IPS-11a (cell line): ENCODE results near the gene AACS.
"Not testable (repeated sequence)": the region's sequence is repeated elsewhere in the genome, so short reads cannot be mapped to it uniquely, and the experiment has no call there.

Experiments
- H3K4me3 ChIP-seq: one replicate; pipeline ENCODE4 v1.5.1; 2013; ENCODE audit warnings: low read depth, low read length, control low read depth

The AACS gene

DNA sequence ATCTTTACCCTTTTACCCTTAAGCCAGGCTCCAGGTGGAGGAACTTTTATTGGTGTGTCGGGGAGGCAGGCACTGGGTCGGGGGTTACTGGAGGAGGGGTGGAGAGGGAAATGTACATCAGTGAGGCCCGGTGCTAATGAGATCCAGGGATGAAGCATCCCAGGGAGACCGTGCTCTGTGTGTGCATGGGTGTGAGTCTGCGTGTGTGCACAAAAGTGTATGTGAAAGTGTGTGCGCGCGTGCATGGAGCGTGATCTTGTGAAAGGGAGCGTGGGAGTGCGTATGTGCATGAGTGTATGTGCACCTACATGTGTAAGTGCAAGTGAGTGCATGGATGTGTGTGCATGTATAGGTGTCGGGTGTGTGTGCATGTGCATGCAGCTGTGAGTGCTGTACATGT, 55.3 kb downstream of the AACS start:
- H3K4me3 ChIP-seq = no peak overlapping the region

DNA sequence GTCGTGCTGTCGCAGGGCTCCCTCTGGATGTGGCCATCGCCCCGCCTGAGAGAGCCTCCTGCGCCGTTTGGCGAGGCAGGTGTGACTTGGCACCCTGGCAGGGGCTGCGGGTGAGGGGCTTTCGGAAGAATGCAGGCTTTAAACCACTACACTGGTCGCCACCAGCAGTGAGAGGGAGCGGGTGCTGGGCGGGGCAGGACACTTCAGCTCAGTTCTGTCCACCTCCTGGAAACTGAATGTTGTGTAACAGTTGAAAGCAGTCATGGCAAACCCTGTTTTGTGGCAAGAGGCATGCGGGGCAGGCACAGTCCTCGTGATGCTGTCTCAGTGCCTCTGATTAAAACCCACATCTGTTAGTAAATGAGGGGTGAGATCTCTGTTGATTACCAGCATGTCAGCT, 55.9 kb downstream of the AACS start:
- H3K4me3 ChIP-seq = no peak overlapping the region

DNA sequence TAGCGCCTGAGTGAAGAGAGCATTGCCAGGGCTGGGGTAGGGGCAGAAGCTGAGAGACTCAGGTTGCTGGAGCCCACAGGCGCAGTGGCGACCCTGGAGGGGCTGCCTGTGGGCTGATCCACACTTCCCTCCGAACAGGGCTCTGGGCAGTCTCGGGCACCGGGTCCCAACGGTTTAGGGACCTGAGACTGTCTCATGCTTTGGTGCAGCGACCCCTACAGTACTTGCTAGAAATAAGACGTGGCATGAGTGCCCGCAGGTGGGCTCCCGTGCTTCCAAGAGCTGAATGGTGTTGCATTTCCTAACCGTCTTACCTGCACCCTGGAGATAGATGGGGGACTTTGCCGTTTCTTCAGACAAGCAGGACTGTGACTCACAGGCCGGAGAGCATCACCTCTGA, 57.4 kb downstream of the AACS start:
- H3K4me3 ChIP-seq = no peak overlapping the region

DNA sequence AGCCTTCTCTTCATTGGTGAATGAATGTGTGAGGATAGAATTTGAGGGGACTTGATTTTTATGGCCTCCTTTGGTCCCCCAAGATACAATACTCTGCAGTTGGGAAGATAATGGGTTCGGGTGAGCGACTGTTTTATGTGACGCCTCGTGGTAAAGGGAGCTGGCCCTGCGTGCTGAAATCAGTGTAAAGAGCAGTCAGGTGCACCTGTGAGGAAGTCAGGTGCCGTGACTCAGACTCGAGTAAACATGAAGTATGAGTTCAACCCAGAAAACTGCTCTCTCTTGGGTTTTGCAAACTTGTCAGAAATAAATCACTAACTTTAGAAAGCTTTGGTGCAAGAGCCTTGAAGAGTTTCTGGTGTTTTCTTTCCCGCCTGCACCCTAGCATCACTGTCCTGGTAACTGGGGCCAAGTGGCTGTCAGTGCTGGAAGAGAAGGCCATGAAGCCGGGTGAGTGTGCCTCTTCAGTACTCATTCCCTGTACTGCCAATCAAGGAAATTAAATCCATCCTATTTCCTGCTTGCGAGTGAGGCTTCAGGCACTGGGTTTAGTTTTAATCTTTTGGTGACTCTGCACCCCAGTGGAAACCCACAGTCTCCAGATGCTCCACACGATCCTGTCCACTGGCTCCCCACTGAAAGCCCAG, 59.2 kb downstream of the AACS start:
- no peak overlapping the region for H3K4me3 ChIP-seq

DNA sequence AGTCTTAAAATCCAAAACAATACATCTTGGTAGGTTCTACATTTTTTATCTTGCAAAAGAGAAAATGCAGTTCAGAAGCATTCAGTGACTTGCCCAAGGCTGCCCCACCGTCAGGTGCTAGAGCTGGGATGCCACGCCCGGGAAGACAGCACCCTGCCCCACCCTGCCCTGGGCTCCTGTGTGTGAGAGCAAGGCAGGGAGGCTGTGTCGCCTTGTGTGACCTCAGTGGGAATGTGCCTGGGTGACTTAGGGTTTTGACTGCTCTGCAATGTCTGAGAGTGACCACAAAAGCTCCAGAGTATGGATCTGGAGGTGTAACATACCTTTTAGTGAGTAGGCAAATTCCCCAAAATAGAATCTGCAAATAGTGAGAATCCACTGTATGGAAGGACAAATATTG, 60.0 kb downstream of the AACS start:
- H3K4me3 ChIP-seq = no peak overlapping the region

DNA sequence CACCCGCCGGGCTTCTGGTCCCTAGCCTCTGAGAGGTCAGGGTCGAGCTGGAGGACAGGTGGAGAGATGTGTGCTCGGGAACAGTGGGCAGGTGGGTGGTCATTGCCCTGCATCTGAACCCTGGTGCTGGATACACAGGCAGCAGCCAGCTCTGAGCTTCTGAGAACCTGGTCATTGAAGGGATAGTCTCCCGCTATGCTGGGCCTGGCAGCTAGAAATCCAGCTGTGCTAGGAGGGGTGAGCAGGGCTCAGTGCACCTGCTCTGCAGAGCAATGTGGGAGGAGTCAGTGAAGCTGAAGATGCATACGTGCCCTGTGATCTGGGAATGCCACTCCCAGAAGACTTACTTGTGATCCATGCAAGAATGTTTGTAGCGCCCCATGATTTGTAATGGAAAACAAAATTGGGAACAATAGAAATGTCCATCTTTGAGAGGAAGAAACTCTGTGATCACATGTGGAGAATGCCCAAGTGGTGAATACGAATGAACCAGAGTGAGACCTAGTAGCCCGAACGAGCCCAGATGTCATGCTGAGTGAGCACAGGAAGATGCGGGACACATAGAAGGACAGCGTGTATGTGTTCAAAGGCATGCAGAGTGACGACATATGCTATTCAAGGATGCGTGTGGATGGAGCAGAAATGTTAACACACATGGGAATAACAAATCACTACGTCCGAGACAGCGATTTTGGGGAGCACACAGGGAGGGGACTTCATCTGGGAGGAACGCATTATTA, 63.4 kb downstream of the AACS start:
- H3K4me3 ChIP-seq = no peak overlapping the region

DNA sequence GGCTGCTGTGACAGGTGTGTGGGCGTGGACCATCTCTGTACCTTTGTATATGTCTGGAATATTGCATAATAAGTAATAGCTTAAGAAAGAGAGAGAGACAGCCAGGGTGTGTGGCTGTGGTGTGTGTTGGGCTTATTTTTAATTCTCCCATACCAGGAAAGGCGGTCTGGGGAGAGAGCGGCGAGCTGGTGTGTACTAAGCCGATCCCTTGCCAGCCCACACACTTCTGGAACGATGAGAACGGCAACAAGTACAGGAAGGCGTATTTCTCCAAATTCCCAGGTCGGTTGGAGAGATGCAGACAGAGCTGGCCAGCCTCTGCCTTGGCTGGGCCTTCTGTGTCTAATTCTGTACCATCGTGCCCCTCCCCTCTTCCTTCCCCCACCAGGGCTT, 63.9 kb downstream of the AACS start:
- no peak overlapping the region for H3K4me3 ChIP-seq

DNA sequence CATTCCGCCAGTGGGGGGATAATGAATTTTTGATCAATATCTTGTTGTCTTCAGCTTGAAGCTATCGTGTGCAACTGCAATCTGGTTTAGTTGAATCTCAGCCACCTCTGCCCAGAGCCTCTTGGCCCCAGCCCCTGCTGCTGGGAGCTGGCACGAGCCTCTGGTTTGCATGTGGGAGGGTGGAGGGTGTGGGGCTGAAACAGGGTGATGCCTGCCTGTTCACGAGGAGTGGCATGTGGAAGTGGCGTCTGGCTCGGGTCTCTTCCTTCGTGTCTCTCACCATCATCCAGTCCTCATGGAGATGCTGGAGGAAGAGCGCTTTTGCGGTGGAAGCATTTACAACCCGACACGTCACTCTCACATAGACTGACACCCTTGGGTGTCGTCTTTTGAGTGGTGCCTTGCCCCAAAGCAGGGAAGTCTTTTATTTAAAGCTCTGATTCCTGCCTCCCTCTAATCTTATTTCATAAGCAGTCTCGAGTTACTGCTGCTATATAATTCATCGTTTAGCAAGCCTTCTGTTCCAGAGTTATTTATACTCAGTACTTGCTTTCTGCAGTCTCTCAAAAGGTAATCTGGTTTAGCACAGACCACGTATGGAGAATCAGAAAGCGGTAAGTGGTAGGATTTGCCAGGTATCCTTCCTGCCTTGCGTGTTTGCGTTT, 64.5 kb downstream of the AACS start:
- H3K4me3 ChIP-seq = no peak overlapping the region

DNA sequence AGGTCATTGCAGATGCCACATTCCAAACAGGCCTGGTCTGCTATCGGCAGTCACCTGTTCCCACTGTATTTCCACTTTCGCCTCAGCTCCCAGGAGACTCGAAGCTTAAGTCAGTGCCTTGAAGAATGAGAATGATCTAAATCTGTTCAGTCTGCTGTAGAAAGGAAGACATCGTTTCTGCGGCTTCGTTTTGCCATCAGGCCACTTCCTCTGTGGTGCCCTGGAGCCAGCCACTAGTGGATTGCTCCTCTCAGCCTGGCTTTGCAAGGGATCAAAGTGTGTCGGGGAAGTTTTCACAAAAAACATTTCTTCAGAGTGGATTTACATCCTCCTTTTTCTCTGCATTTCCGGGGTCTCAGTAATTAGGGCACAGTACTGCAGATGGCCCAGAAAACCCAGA, 66.7 kb downstream of the AACS start:
- no peak overlapping the region for H3K4me3 ChIP-seq

DNA sequence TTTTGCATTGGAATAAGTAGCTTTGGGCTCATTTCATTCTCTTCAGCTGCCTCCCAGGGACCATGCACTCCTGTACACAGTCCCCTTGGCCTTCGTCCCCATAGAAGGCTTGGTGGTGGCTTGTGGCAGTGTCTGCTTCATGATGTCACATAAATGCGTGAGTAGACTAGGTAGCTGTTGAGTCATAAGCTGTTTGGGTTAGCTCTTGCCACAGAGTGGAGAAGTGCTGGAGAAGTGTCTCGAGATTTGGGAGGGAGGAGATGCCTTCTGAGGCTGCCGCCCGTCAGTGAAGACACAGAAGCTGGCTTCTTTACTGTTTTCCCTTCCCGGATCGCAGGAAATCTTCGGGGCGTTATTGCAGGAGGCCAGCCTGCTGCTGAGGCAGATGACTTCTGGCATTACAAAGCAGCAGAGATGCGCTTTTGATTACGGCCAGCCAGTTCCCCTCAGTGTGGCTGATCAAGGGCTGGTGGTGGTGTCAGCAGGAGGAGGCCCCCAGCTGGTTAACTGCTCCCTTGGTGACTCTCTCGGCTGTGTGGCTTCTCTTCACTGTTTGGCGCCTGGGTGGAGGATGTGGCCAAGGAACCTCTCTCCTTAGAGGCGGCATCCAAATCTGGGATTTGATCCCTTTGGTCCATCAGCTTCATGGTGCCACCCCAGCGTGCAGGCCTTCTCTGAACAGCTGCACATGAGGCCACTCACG, 67.6 kb downstream of the AACS start:
- no peak overlapping the region for H3K4me3 ChIP-seq

DNA sequence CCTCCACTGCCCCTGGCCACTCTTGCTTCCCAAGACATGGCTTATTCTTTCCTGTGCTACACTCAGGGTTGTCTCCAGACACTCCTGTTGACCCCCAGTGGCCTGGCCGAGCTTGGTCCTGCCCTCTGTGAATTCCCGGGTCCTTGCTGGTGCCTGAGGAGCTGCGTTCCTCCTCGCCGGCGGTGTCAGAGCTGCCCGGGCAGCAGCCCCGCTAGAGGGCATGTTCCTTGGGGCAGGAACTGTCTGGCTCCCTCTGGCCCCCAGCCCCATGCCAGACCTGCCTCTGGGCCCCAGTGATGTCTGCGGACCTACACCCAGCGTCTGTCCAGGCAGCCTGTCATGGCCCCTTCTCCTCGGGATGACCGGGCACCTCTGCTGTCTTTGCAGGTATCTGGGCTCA, 68.4 kb downstream of the AACS start:
- no peak overlapping the region for H3K4me3 ChIP-seq

DNA sequence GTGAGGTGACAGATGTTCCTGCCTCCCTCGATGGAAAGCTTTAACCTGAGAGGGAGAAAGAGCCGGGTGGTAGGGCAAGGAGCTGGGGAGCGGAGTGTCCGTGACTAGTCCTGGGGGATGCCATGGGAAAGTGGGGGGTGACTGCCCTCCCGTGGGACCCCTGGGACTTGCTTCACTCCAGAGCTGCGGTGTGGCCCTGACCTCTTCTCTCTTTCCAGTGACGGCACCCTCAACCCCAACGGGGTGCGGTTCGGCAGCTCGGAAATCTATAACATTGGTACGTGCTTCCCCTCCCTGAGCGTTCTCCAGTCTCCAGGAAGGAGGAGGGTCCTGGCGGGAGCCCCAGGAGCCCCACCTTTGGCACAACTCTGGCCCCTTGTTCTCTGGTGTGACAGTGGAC, 69.3 kb downstream of the AACS start:
- no peak overlapping the region for H3K4me3 ChIP-seq

DNA sequence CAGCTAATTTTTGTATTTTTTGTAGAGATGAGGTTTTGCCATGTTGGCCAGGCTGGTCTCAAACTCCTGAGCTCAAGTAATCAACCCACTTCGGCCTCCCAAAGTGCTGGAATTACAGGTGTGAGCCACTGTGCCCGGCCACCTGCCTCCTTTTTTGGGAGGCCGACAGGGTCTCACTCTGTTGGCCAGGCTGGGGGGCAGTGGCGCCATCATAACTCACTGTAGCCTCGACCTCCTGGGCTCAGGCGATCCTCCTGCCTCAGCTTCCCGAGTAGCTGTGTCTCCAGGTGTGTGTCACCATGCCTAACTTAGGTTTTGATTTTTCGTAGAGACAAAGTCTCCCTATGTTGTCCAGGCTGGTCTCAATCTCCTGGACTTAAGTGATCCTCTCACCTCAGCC, 70.7 kb downstream of the AACS start:
- H3K4me3 ChIP-seq = no peak overlapping the region

DNA sequence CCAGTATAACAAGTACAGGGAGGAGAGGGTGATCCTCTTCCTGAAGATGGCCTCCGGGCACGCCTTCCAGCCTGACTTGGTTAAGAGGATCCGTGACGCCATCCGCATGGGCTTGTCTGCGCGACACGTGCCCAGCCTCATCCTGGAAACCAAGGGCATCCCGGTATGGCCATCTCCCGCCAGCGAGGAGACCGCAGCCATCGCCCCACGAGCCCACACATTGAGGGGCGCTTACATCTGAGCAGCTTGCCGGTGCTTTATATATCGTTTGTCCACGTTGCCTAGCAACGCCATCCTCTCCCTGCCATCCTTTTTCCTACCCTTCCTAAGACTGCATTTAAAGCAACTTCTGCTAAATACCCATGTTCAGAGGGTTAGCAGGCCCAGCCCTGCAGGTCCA, 71.5 kb downstream of the AACS start:
- no peak overlapping the region for H3K4me3 ChIP-seq

DNA sequence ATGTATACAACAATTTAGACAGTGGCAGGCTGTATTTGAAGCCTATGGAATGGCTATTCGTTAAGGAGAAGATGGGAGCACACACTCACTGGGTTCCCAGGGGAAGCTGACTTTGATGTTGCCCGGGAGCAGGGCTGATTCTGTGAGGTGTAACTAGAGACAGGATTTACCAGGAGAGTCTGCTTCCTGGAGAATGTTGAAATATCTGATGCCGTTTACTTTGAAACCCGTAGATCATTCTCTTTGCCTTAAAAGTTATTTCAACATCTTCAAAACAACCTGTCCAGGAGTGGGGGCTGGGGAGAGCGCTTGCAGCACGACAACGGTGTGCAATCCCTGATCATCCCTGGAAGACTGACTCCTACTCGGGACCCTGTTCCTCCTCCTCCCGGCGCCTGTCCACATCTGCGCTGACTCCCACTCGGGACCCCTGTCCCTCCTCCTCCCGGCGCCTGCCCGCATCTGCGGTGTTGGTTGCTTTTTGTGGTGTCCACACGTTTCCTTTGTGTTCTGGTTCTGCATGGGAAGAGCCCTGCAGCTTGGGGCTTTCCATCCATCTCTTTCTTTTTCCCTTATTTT, 72.6 kb downstream of the AACS start:
- no peak overlapping the region for H3K4me3 ChIP-seq

DNA sequence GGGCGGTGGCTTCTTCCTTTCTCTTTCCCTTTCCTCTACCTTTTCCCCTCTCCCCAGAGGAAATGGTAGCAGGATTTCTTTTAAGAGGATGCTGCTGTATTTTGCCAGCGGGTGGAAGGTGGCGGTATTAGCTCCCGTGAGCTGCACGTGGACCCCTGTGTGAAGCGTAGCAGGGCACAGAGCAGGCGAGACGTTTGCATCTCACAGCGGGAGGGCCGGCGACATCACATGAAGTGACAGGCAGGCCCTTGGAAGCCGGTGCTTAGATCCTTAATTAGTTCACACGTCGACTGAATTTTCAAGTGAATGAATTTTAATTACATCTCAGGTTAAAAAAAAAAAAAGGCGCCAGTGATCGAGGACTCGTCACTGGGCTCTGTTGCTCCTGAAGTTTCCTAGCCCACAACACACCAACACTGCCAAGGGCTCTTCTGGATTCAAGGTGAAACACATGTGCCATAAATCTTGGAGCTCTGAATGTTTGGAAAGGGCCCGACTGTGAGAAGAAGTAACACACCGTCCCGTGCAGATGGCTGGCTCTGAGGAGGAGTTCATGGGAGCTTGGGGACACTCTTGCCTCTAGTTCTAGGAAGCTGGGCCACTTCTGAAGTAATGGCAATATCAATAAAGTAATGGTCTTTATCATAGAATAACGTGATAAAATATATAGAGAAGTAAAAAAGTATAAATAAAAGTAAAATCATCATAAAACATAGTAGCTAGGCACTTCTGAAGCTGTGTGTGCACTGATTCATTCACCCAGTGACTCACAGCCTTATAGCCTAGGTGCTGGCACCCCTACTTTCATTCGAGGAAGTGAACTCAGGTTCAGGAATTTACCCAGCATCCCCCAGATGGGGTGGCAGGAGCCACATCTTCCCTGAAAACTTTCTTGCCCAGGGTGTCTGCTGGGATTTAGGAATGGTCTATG, 75.3 kb downstream of the AACS start:
- no peak overlapping the region for H3K4me3 ChIP-seq

DNA sequence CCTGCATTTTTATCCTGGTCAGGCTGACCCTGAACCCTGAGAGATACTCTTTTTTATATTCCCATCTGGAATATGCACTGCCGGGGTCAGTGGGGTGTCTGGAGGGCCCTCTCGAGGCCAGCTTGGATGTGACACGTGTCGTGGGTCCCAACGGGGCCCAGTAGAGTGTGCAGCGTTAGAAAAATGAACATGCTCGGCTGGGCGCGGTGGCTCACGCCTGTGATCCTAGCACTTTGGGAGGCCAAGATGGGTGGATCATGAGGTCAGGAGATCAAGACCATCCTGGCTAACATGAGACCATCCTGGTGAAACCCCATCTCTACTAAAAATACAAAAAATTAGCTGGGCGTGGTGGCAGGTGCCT, 76.0 kb downstream of the AACS start:
- not testable (repeated sequence) for H3K4me3 ChIP-seq

DNA sequence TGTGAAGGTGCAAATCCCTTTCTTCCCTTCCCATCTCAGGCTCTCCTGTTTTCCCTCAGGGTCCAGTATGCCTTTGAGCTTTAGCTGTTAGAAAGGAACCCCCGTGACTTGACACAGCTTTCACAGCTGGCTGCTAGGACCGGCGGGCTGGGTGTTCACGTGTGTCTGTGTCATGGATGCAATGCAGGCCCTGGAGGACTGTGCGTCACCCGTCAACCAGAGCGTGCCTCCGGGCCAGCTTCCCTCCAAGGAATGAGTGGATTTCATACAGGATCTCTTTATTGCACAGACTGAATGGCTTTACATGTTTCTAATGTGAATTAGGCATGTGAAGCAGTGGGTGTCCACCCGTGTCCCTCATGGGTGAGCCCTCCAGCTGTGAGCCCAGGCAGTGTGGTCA, 77.4 kb downstream of the AACS start:
- no peak overlapping the region for H3K4me3 ChIP-seq

DNA sequence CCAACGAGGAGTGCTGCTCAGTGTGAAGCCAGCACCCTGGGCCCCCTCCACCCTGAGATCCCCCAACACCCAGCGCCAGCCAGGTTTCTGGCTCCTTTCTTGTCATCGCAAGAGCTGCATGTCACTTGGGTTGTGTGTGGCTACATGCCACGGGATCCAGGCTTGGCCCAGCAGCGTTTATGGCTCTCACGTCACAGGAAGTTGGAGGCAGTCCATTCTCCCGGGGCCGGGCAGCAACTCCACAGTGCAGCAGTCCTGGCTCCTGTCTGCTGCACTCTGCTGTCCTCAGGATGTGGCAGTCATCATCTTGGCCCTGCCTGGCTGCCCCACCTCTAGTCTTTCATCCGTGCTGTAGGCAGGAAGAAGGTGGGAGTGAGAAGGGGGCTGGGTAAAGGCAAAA, 78.3 kb downstream of the AACS start:
- no peak overlapping the region for H3K4me3 ChIP-seq

DNA sequence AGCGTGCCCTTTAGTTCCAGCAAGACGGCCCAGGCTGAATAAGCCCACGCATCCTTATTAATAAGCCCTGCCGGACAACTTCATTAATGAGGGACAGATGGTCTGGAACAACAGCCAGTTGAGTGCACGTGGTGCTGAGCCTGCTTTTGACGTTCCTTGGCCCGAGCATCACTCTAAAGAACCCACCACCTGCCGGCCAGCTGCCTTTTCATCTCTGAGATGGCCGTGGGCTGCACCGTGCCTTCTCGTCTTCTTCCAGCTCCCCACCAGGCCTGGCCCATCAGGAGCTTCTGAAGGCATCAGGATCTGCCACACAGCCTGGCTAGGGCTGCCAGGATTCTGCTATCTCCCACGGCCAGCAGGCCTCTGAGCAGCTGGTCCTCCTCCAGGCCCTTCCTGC, 80.0 kb downstream of the AACS start:
- H3K4me3 ChIP-seq = no peak overlapping the region
